IMR-90 (cell line): ENCODE measurements around the gene TMPRSS13. TPM values are rescaled to one million over a fixed set of nuclear protein-coding genes. Genes with fewer than 3 reads are reported as not detected.

Source experiments
- ATAC-seq: fragments of 200-7000 bp; cut with Tn5 transposase; 2 replicates; pipeline ENCODE4 v1.9.1; 2020; ENCODE audit warnings: low read depth, mild to moderate bottlenecking, moderate library complexity
- BruUV-seq: library from RNA; stranded (reverse); fragments of 400-500 nt; replicated peaks from 2 replicates; lab custom pipeline; 2021; lab: Mats Ljungman, UMichigan
- CTCF ChIA-PET: fragments of 300-600 bp; formaldehyde crosslinking; extraction: SDS; loops from one replicate; lab custom pipeline; 2021; ENCODE audit warnings: antibody characterized with exemption; lab: Yijun Ruan, JAX
- POLR2A ChIA-PET: fragments of 300-600 bp; sonication (Branson Sonifier 250); formaldehyde crosslinking; loops from one replicate; lab custom pipeline; 2022; ENCODE audit warnings: antibody characterized with exemption; ENCODE audit not compliant: unreplicated experiment; lab: Charles Lee
- DNase-seq: peaks from one replicate; pipeline ENCODE4 v3.0.0; 2013
- H2AFZ ChIP-seq: replicated peaks from 2 replicates; pipeline ENCODE3; 2013; ENCODE audit warnings: low read length, mild to moderate bottlenecking; ENCODE audit not compliant: poor library complexity
- H2AK5ac ChIP-seq: 2 replicates; pipeline ENCODE4 v1.6.1; 2013; ENCODE audit warnings: low read depth, low read length, inconsistent platforms
- H2AK9ac ChIP-seq: replicated peaks from 2 replicates; pipeline ENCODE3; 2013; ENCODE audit warnings: mild to moderate bottlenecking, low read depth, low read length, moderate library complexity; ENCODE audit not compliant: poor library complexity
- H2BK120ac ChIP-seq: 2 replicates; pipeline ENCODE4 v1.6.1; 2013; ENCODE audit warnings: low read depth, low read length, inconsistent platforms
- H2BK15ac ChIP-seq: 3 replicates; pipeline ENCODE4 v1.6.1; 2013; ENCODE audit warnings: low read depth, low read length, inconsistent platforms
- H2BK20ac ChIP-seq: 2 replicates; pipeline ENCODE4 v1.6.1; 2013; ENCODE audit warnings: low read depth, mild to moderate bottlenecking, inconsistent platforms, low read length, moderate library complexity
- H2BK5ac ChIP-seq: 2 replicates; pipeline ENCODE4 v1.6.1; 2013; ENCODE audit warnings: mild to moderate bottlenecking, low read depth, low read length, inconsistent platforms; ENCODE audit not compliant: poor library complexity, severe bottlenecking
- H3K14ac ChIP-seq: replicated peaks from 2 replicates; pipeline ENCODE4 v1.6.1; 2013; ENCODE audit warnings: low read depth, low read length, inconsistent platforms
- H3K18ac ChIP-seq: 2 replicates; pipeline ENCODE4 v1.6.1; 2013; ENCODE audit warnings: low read depth, low read length, control low read depth
- H3K23ac ChIP-seq: 2 replicates; pipeline ENCODE4 v1.6.1; 2013; ENCODE audit warnings: low read depth, low read length, inconsistent platforms
- H3K27ac ChIP-seq: 2 replicates; pipeline ENCODE4 v1.5.1; 2013; ENCODE audit warnings: mild to moderate bottlenecking, control low read depth, low read length; ENCODE audit not compliant: insufficient read depth
- H3K27me3 ChIP-seq: 2 replicates; pipeline ENCODE4 v1.6.1; 2013; ENCODE audit warnings: low read length; ENCODE audit not compliant: control insufficient read depth, insufficient read depth
- H3K36me3 ChIP-seq: 2 replicates; pipeline ENCODE4 v1.6.1; 2013; ENCODE audit warnings: low read length, mixed read lengths; ENCODE audit not compliant: control insufficient read depth, insufficient read depth
- H3K4ac ChIP-seq: 2 replicates; pipeline ENCODE4 v1.6.1; 2013; ENCODE audit warnings: low read depth, low read length, inconsistent platforms
- H3K4me1 ChIP-seq: 2 replicates; pipeline ENCODE4 v1.6.1; 2013; ENCODE audit warnings: low read length, mixed read lengths; ENCODE audit not compliant: control insufficient read depth, insufficient read depth
- H3K4me2 ChIP-seq: 2 replicates; pipeline ENCODE4 v1.6.1; 2013; ENCODE audit warnings: low read depth, mild to moderate bottlenecking, control low read depth, low read length, moderate library complexity
- H3K4me3 ChIP-seq: 2 replicates; pipeline ENCODE4 v1.5.1; 2013; ENCODE audit warnings: low read depth, mild to moderate bottlenecking, control low read depth, low read length, moderate library complexity; ENCODE audit not compliant: insufficient read depth
- H3K56ac ChIP-seq: 2 replicates; pipeline ENCODE4 v1.6.1; 2013; ENCODE audit warnings: low read length, inconsistent platforms; ENCODE audit not compliant: insufficient read depth; ENCODE audit errors: extremely low read depth
- H3K79me1 ChIP-seq, 2 experiments: 2 replicates each; pipeline ENCODE4 v1.6.1; 2013; ENCODE audit warnings: low read length in 2 of 2, inconsistent platforms in 1 of 2, low read depth in 1 of 2
- H3K9ac ChIP-seq: 2 replicates; pipeline ENCODE4 v1.6.1; 2013; ENCODE audit warnings: low read depth, low read length, control low read depth
- H3K9me1 ChIP-seq: 2 replicates; pipeline ENCODE4 v1.6.1; 2013; ENCODE audit warnings: low read length, inconsistent platforms; ENCODE audit not compliant: insufficient read depth
- H3K9me3 ChIP-seq: 2 replicates; pipeline ENCODE4 v1.6.1; 2013; ENCODE audit warnings: low read length; ENCODE audit not compliant: control insufficient read depth, insufficient read depth
- H4K20me1 ChIP-seq: 2 replicates; pipeline ENCODE4 v1.6.1; 2013; ENCODE audit warnings: low read length, inconsistent platforms; ENCODE audit not compliant: insufficient read depth
- H4K5ac ChIP-seq: 2 replicates; pipeline ENCODE4 v1.6.1; 2013; ENCODE audit warnings: mild to moderate bottlenecking, low read depth, low read length, control low read depth
- H4K8ac ChIP-seq, 2 experiments: 2 replicates each; pipeline ENCODE4 v1.6.1; 2013; ENCODE audit warnings: low read depth in 2 of 2, low read length in 2 of 2, control low read depth in 1 of 2, inconsistent platforms in 1 of 2
- H4K91ac ChIP-seq: 2 replicates; pipeline ENCODE4 v1.6.1; 2013; ENCODE audit warnings: low read depth, low read length, inconsistent platforms; ENCODE audit not compliant: insufficient read depth
- BHLHE40 ChIP-seq: fragments of 150-350 bp; IDR thresholded peaks from 2 replicates; pipeline ENCODE4 v1.6.1; 2016; ENCODE audit warnings: mild to moderate bottlenecking, low read depth, low read length
- CEBPB ChIP-seq: IDR thresholded peaks from 2 replicates; pipeline ENCODE4 v1.6.1; 2012; ENCODE audit warnings: low read depth, low read length, improper control_type of control experiment
- FOS ChIP-seq: fragments of 150-350 bp; IDR thresholded peaks from 2 replicates; pipeline ENCODE4 v1.6.1; 2016; ENCODE audit warnings: low read depth, low read length
- MAFK ChIP-seq: IDR thresholded peaks from 2 replicates; pipeline ENCODE4 v1.6.1; 2012; ENCODE audit warnings: low read depth, low read length, improper control_type of control experiment
- RAD21 ChIP-seq: IDR thresholded peaks from 2 replicates; pipeline ENCODE4 v1.6.1; 2012; ENCODE audit warnings: low read length, improper control_type of control experiment
- RCOR1 ChIP-seq: IDR thresholded peaks from 2 replicates; pipeline ENCODE4 v1.6.1; 2012; ENCODE audit warnings: mild to moderate bottlenecking, low read length, improper control_type of control experiment; ENCODE audit not compliant: insufficient replicate concordance
- WGBS, 2 experiments: methylation state at CpG; one replicate each; pipeline versions ENCODE4 v1.1.5 to v1.1.7; 2013; ENCODE audit warnings: missing lambda C conversion rate in 2 of 2; ENCODE audit not compliant: insufficient read length in 1 of 2; ENCODE audit errors: extremely low coverage in 2 of 2; 5-methylcytosine and 5-hydroxymethylcytosine counted together
- dilution Hi-C: fragments of 300-500 bp; cut with HindIII; formaldehyde crosslinking; loops from one replicate; pipeline ENCODE4 v1.14.3; 2018; ENCODE audit warnings: low sequenced_read_pairs; ENCODE audit not compliant: unreplicated experiment
- in situ Hi-C: fragments of 300-500 bp; cut with MboI; formaldehyde crosslinking; loops from 3 replicates; pipeline ENCODE4 v1.14.3; 2019; ENCODE audit warnings: low sequenced_read_pairs, inconsistent platforms, mixed read lengths
- intact Hi-C: fragments of 100-400 bp; cut with micrococcal nuclease; formaldehyde crosslinking; loops from 2 replicates; pipeline ENCODE4 v1.10.0; 2022
- polyA plus RNA-seq, 3 experiments: library from polyadenylated mRNA; depleted of rRNA; stranded (reverse); fragments of >200 nt; gene quantifications; 2 replicates each; pipeline ENCODE4 v1.2.3, GENCODE V29; 2012; ENCODE audit warnings: low replicate concordance in 1 of 3
- total RNA-seq: library from RNA; depleted of rRNA; stranded (reverse); fragments of >200 nt; gene quantifications from 2 replicates; pipeline ENCODE4 v1.2.3, GENCODE V29; 2012

The TMPRSS13 gene
- total and polyA plus RNA-seq, 2 of the 4 experiments (the other 2 are of a cell fraction): not detected

- H4K20me1 ChIP-seq: no peaks in the 10 kb centered on the region
- H2BK20ac ChIP-seq: no peak overlapping the region
- H2BK120ac ChIP-seq: no peak overlapping the region
- no peak overlapping the region for H3K18ac ChIP-seq
- H4K5ac ChIP-seq: no peak overlapping the region
- H3K9ac ChIP-seq: no peak overlapping the region
- ChIA-PET CTCF (no interaction called here), POLR2A (no interaction called here)
- no peak overlapping the region for H4K8ac ChIP-seq
- H3K4ac ChIP-seq: no peak overlapping the region
- H2BK5ac ChIP-seq: no peak overlapping the region
- H3K4me3 ChIP-seq: no peak overlapping the region
- H3K36me3 ChIP-seq: no peaks in the 10 kb centered on the region
- H3K14ac ChIP-seq: no peak overlapping the region
- H3K27ac ChIP-seq: no peak overlapping the region
- no peak overlapping the region for H3K4me2 ChIP-seq
- no peaks in the 10 kb centered on the region for H3K9me1 ChIP-seq
- TF ChIP-seq CEBPB (no peak), BHLHE40 (no peak), RCOR1 (no peak), RAD21 (no peak), FOS (no peak), MAFK (no peak)
- H2BK15ac ChIP-seq: no peak overlapping the region
- no peak overlapping the region for H2AFZ ChIP-seq
- dilution Hi-C loops (no loop called here), intact Hi-C loops (no loop called here), in situ Hi-C loops (no loop called here)
- H3K56ac ChIP-seq: no peak overlapping the region
- no peaks in the 10 kb centered on the region for H3K4me1 ChIP-seq
- BruUV-seq: no TSS peak
- no peak overlapping the region for H4K91ac ChIP-seq
- no peak overlapping the region for H3K23ac ChIP-seq
- H2AK9ac ChIP-seq: no peak overlapping the region
- no peaks in the 10 kb centered on the region for H3K9me3 ChIP-seq
- no CpG with 5 or more reads among the region's 4 CpGs for WGBS, 2 experiments
- no peaks in the 10 kb centered on the region for H3K79me1 ChIP-seq
- no peak overlapping the region for H2AK5ac ChIP-seq
- H3K27me3 ChIP-seq: peaks cover 25% of the 10 kb centered on the region
- no peak for DNase-seq
- no peak for ATAC-seq
Measured at GRCh38 chr11:117869604-117870003, 59.6 kb downstream of the TMPRSS13 start.
